Measurements from ENCODE around the gene ASZ1. TPM values are rescaled to one million over a fixed set of nuclear protein-coding genes. Genes with fewer than 3 reads are reported as not detected.
A peak's percentile ranks its signal among the peaks of the same experiment; 100 is the strongest.

Gene ASZ1
- total and polyA plus RNA-seq, 2 of the 4 experiments (the other 2 are of a cell fraction) = not detected

DNA sequence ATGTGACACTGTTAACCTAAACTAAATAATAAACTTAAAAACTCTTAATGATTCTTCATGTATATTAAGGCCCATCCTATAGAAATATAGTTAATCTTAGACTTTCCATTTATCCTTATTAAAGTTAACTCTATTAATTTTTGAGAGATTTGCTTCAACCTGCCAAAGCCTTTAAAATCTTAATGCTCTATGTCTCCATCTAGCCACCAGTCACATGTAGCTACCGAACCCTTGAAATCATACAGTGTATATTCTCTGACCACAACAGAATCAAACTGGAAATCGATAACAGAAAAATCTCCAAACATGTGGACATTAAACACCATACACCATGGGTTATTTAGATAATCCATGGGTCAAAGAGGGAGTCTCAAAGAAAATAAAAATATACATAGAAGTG is 51.9 kb downstream of the ASZ1 start:
- Histone ChIP-seq H4K8ac (ENCODE audit: low read depth in 2 of 2, low read length in 2 of 2) (no peak overlapping the region), H3K27me3 (ENCODE audit: control insufficient read depth, insufficient read depth, low read length) (no peaks in the 10 kb centered on the region), H2AK9ac (replicated peaks; ENCODE audit: low read depth, low read length, poor library complexity) (no peak overlapping the region), H2BK5ac (ENCODE audit: low read depth, low read length, poor library complexity, severe bottlenecking) (peak overlapping the region; percentile 15), H3K4me2 (ENCODE audit: low read depth, low read length) (no peak overlapping the region), H3K9me3 (ENCODE audit: control insufficient read depth, insufficient read depth, low read length) (no peaks in the 10 kb centered on the region), H2AK5ac (ENCODE audit: low read depth, low read length) (no peak overlapping the region), H3K9me1 (ENCODE audit: insufficient read depth, low read length) (no peaks in the 10 kb centered on the region; the same call in 1 of the 2 replicates), H3K9ac (ENCODE audit: low read depth, low read length) (no peak overlapping the region), H3K4me1 (ENCODE audit: control insufficient read depth, insufficient read depth, low read length) (0 out of 2 replicates have a peak, but pooled peaks cover 2% of the 10 kb centered on the region), H3K79me1 (ENCODE audit: low read depth in 1 of 2, low read length in 2 of 2) (no peaks in the 10 kb centered on the region), H3K27ac (ENCODE audit: insufficient read depth, low read length) (no peak overlapping the region), H3K14ac (replicated peaks; ENCODE audit: low read depth, low read length) (no peak overlapping the region), H2AFZ (replicated peaks; ENCODE audit: low read length, poor library complexity) (no peak overlapping the region), H3K4ac (ENCODE audit: low read depth, low read length) (no peak overlapping the region), H4K5ac (ENCODE audit: low read depth, low read length) (no peak overlapping the region), H3K36me3 (ENCODE audit: control insufficient read depth, insufficient read depth, low read length) (no peaks in the 10 kb centered on the region), H2BK120ac (ENCODE audit: low read depth, low read length) (no peak overlapping the region), H2BK20ac (ENCODE audit: low read depth, low read length) (no peak overlapping the region), H3K56ac (ENCODE audit: extremely low read depth, insufficient read depth, low read length) (no peak overlapping the region), H2BK15ac (ENCODE audit: low read depth, low read length) (no peak overlapping the region), H4K20me1 (ENCODE audit: insufficient read depth, low read length) (no peaks in the 10 kb centered on the region), H3K23ac (ENCODE audit: low read depth, low read length) (no peak overlapping the region), H4K91ac (ENCODE audit: insufficient read depth, low read depth, low read length) (no peak overlapping the region), H3K4me3 (ENCODE audit: insufficient read depth, low read depth, low read length) (no peak overlapping the region), H3K18ac (ENCODE audit: low read depth, low read length) (peak overlapping the region; percentile 59; the same call in 1 of the 2 replicates)
- ATAC-seq (ENCODE audit: low read depth) = peak; percentile 75
- TF ChIP-seq RCOR1 (IDR thresholded peaks at IDR 0.05; ENCODE audit: insufficient replicate concordance, low read length) = no peak
- no peak for TF ChIP-seq POLR2A (IDR thresholded peaks at IDR 0.05; ENCODE audit: low read depth, low read length)
- TF ChIP-seq MAFK (IDR thresholded peaks at IDR 0.05; ENCODE audit: low read depth, low read length) = no peak
- peak; percentile 25; the same call in 1 of the 2 replicates for TF ChIP-seq SMC3 (IDR thresholded peaks at IDR 0.05; ENCODE audit: low read depth, low read length)
- no peak for TF ChIP-seq FOS (IDR thresholded peaks at IDR 0.05; ENCODE audit: low read depth, low read length)
- TF ChIP-seq MXI1 (IDR thresholded peaks at IDR 0.05; ENCODE audit: borderline replicate concordance, low read depth, low read length) = no peak
- TF ChIP-seq CHD1 (IDR thresholded peaks at IDR 0.05; ENCODE audit: low read depth, low read length) = no peak
- TF ChIP-seq RAD21 (IDR thresholded peaks at IDR 0.05; ENCODE audit: low read length) = peak; percentile 14; the same call in 1 of the 2 replicates
- TF ChIP-seq RFX5 (IDR thresholded peaks at IDR 0.05; ENCODE audit: low read depth, low read length) = no peak
- TF ChIP-seq, protein P1, sequence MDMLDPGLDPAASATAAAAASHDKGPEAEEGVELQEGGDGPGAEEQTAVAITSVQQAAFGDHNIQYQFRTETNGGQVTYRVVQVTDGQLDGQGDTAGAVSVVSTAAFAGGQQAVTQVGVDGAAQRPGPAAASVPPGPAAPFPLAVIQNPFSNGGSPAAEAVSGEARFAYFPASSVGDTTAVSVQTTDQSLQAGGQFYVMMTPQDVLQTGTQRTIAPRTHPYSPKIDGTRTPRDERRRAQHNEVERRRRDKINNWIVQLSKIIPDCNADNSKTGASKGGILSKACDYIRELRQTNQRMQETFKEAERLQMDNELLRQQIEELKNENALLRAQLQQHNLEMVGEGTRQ (IDR thresholded peaks at IDR 0.05; ENCODE audit: low read depth, low read length) = no peak
- TF ChIP-seq, protein P2, sequence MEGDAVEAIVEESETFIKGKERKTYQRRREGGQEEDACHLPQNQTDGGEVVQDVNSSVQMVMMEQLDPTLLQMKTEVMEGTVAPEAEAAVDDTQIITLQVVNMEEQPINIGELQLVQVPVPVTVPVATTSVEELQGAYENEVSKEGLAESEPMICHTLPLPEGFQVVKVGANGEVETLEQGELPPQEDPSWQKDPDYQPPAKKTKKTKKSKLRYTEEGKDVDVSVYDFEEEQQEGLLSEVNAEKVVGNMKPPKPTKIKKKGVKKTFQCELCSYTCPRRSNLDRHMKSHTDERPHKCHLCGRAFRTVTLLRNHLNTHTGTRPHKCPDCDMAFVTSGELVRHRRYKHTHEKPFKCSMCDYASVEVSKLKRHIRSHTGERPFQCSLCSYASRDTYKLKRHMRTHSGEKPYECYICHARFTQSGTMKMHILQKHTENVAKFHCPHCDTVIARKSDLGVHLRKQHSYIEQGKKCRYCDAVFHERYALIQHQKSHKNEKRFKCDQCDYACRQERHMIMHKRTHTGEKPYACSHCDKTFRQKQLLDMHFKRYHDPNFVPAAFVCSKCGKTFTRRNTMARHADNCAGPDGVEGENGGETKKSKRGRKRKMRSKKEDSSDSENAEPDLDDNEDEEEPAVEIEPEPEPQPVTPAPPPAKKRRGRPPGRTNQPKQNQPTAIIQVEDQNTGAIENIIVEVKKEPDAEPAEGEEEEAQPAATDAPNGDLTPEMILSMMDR (conservative IDR thresholded peaks at IDR 0.05; ENCODE audit: low read depth, low read length) = peak; percentile 42
- no peak for TF ChIP-seq BHLHE40 (IDR thresholded peaks at IDR 0.05; ENCODE audit: low read depth, low read length)
- no peak for TF ChIP-seq CEBPB (IDR thresholded peaks at IDR 0.05; ENCODE audit: low read depth, low read length)
- no peak for TF ChIP-seq NFE2L2 (IDR thresholded peaks at IDR 0.05; ENCODE audit: low read depth, low read length)
- TF ChIP-seq, protein P3, sequence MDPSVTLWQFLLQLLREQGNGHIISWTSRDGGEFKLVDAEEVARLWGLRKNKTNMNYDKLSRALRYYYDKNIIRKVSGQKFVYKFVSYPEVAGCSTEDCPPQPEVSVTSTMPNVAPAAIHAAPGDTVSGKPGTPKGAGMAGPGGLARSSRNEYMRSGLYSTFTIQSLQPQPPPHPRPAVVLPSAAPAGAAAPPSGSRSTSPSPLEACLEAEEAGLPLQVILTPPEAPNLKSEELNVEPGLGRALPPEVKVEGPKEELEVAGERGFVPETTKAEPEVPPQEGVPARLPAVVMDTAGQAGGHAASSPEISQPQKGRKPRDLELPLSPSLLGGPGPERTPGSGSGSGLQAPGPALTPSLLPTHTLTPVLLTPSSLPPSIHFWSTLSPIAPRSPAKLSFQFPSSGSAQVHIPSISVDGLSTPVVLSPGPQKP (IDR thresholded peaks at IDR 0.05; ENCODE audit: borderline replicate concordance, low read depth, low read length) = no peak
- no peak for TF ChIP-seq MAZ (IDR thresholded peaks at IDR 0.05; ENCODE audit: borderline replicate concordance, low read depth, low read length)
- peak; percentile 37 for DNase-seq
- ChIA-PET CTCF (interaction anchor here (0.6 to 1.2 kb wide), 5 partner anchors 9 to 163 kb away, joined by 3 to 4 read pairs (median 3); no protein-coding TSS in a partner anchor), POLR2A (ENCODE audit: unreplicated experiment) (no interaction called here)
- dilution Hi-C loops (cut with HindIII; ENCODE audit: low sequenced_read_pairs, unreplicated experiment) (no loop called here), in situ Hi-C loops (cut with MboI; ENCODE audit: low sequenced_read_pairs) (no loop called here), intact Hi-C loops (cut with micrococcal nuclease) (no loop called here)
- WGBS, 2 experiments (ENCODE audit: extremely low coverage in 2 of 2, insufficient read length in 1 of 2) = no CpG with 5 or more reads among the region's 2 CpGs
- no TSS peak for BruUV-seq (replicated peaks)
